H9 (cell line): ENCODE measurements around the gene ELF5. TPM values are rescaled to one million over a fixed set of nuclear protein-coding genes. Genes with fewer than 3 reads are reported as not detected.

Source experiments
- DNase-seq: peaks from one replicate; pipeline ENCODE4 v3.0.0-alpha.2; 2017
- H2AFZ ChIP-seq: one replicate; pipeline ENCODE4 v1.6.1; 2013; ENCODE audit warnings: mild to moderate bottlenecking, low read length, control low read depth, moderate library complexity
- H2AK5ac ChIP-seq: 2 replicates; pipeline ENCODE4 v1.6.1; 2013; ENCODE audit warnings: low read length, control low read depth, mixed read lengths; ENCODE audit not compliant: insufficient read length
- H2BK120ac ChIP-seq: one replicate; pipeline ENCODE4 v1.6.1; 2013; ENCODE audit warnings: low read depth, mild to moderate bottlenecking, low read length, control low read depth, inconsistent platforms; ENCODE audit not compliant: poor library complexity, severe bottlenecking
- H2BK12ac ChIP-seq: 2 replicates; pipeline ENCODE4 v1.6.1; 2013; ENCODE audit warnings: low read length, control low read depth, mixed read lengths, low read depth; ENCODE audit not compliant: insufficient read length
- H2BK15ac ChIP-seq: 2 replicates; pipeline ENCODE4 v1.6.1; 2013; ENCODE audit warnings: low read depth, low read length, control low read depth
- H2BK20ac ChIP-seq: one replicate; pipeline ENCODE4 v1.6.1; 2013; ENCODE audit warnings: low read depth, mild to moderate bottlenecking, low read length, control low read depth, inconsistent platforms; ENCODE audit not compliant: poor library complexity, severe bottlenecking
- H2BK5ac ChIP-seq: 2 replicates; pipeline ENCODE4 v1.6.1; 2013; ENCODE audit warnings: low read length, control low read depth, mixed read lengths; ENCODE audit not compliant: insufficient read length
- H3K14ac ChIP-seq: 2 replicates; pipeline ENCODE4 v1.6.1; 2013; ENCODE audit warnings: low read length, control low read depth; ENCODE audit not compliant: insufficient read depth
- H3K18ac ChIP-seq: 2 replicates; pipeline ENCODE4 v1.6.1; 2013; ENCODE audit warnings: low read depth, mild to moderate bottlenecking, mixed read lengths, low read length, control low read depth; ENCODE audit not compliant: insufficient read length
- H3K23ac ChIP-seq: 2 replicates; pipeline ENCODE4 v1.6.1; 2013; ENCODE audit warnings: low read length, control low read depth, mixed read lengths, low read depth; ENCODE audit not compliant: insufficient read length
- H3K23me2 ChIP-seq: 2 replicates; pipeline ENCODE4 v1.6.1; 2013; ENCODE audit warnings: low read depth, mild to moderate bottlenecking, mixed read lengths, low read length, control low read depth; ENCODE audit not compliant: insufficient read length, poor library complexity, severe bottlenecking
- H3K27ac ChIP-seq: 2 replicates; pipeline ENCODE4 v1.5.1; 2013; ENCODE audit warnings: low read length, control low read depth, mixed read lengths, low read depth; ENCODE audit not compliant: insufficient read length
- H3K27me3 ChIP-seq: 2 replicates; pipeline ENCODE4 v1.6.1; 2013; ENCODE audit warnings: low read length, control low read depth, inconsistent platforms; ENCODE audit not compliant: insufficient read depth
- H3K4ac ChIP-seq: 2 replicates; pipeline ENCODE4 v1.6.1; 2013; ENCODE audit warnings: low read depth, mild to moderate bottlenecking, control low read depth, inconsistent platforms, low read length, moderate library complexity
- H3K4me1 ChIP-seq: 2 replicates; pipeline ENCODE4 v1.6.1; 2013; ENCODE audit warnings: low read length, control low read depth, inconsistent platforms; ENCODE audit not compliant: insufficient read depth
- H3K4me2 ChIP-seq: 2 replicates; pipeline ENCODE4 v1.6.1; 2013; ENCODE audit warnings: low read length, control low read depth, mixed read lengths; ENCODE audit not compliant: insufficient read length, insufficient read depth
- H3K56ac ChIP-seq: 2 replicates; pipeline ENCODE4 v1.6.1; 2013; ENCODE audit warnings: low read depth, mild to moderate bottlenecking, mixed read lengths, low read length, control low read depth; ENCODE audit not compliant: insufficient read length
- H3K79me1 ChIP-seq: 2 replicates; pipeline ENCODE4 v1.6.1; 2013; ENCODE audit warnings: low read depth, mild to moderate bottlenecking, moderate library complexity, low read length, control low read depth, inconsistent platforms; ENCODE audit not compliant: insufficient read depth, poor library complexity, severe bottlenecking
- H3K79me2 ChIP-seq: 2 replicates; pipeline ENCODE4 v1.6.1; 2013; ENCODE audit warnings: low read length, control low read depth, inconsistent platforms; ENCODE audit not compliant: insufficient read depth
- H3K9ac ChIP-seq: 2 replicates; pipeline ENCODE4 v1.6.1; 2013; ENCODE audit warnings: low read length, control low read depth, mixed read lengths; ENCODE audit not compliant: insufficient read length; ENCODE audit errors: extremely low read depth
- H3K9me3 ChIP-seq: one replicate; pipeline ENCODE4 v1.6.1; 2013; ENCODE audit warnings: low read depth, low read length, inconsistent platforms; ENCODE audit not compliant: control insufficient read depth
- H3T11ph ChIP-seq: one replicate; pipeline ENCODE4 v1.6.1; 2013; ENCODE audit warnings: mild to moderate bottlenecking, low read length, control low read depth, inconsistent platforms
- H4K20me1 ChIP-seq: one replicate; pipeline ENCODE4 v1.6.1; 2013; ENCODE audit not compliant: control insufficient read depth, insufficient read length, insufficient read depth
- H4K5ac ChIP-seq: 2 replicates; pipeline ENCODE4 v1.6.1; 2013; ENCODE audit warnings: low read depth, mild to moderate bottlenecking, mixed read lengths, low read length, control low read depth; ENCODE audit not compliant: insufficient read length
- H4K8ac ChIP-seq: replicated peaks from 2 replicates; pipeline ENCODE4 v1.6.1; 2013; ENCODE audit warnings: low read length, control low read depth, mixed read lengths, low read depth; ENCODE audit not compliant: insufficient read length
- H4K91ac ChIP-seq: 2 replicates; pipeline ENCODE4 v1.6.1; 2013; ENCODE audit warnings: low read depth, mild to moderate bottlenecking, moderate library complexity, mixed read lengths, low read length, control low read depth; ENCODE audit not compliant: insufficient read length
- H3K27ac Mint-ChIP-seq, 3 experiments: 2 replicates in 2 of 3; 3 replicates in 1 of 3; pipeline ENCODE4 v1.8.0; 2020 to 2021; ENCODE audit warnings: mixed read lengths in 3 of 3, mild to moderate bottlenecking in 1 of 3, moderate library complexity in 1 of 3
- H3K27me3 Mint-ChIP-seq: 2 replicates; pipeline ENCODE4 v1.8.0; 2021; ENCODE audit warnings: low read depth, mild to moderate bottlenecking, moderate library complexity, mixed read lengths
- H3K36me3 Mint-ChIP-seq, 3 experiments: 2 replicates in 2 of 3; 3 replicates in 1 of 3; pipeline ENCODE4 v1.8.0; 2020 to 2021; ENCODE audit warnings: low read depth in 3 of 3, mixed read lengths in 3 of 3; ENCODE audit not compliant: insufficient read depth in 1 of 3
- H3K4me1 Mint-ChIP-seq, 2 experiments: 2 replicates each; pipeline ENCODE4 v1.8.0; 2020; ENCODE audit warnings: mixed read lengths in 2 of 2
- H3K4me3 Mint-ChIP-seq, 2 experiments: 2 replicates in 1 of 2; 3 replicates in 1 of 2; pipeline ENCODE4 v1.8.0; 2020 to 2021; ENCODE audit warnings: mild to moderate bottlenecking in 2 of 2, mixed read lengths in 2 of 2, moderate library complexity in 1 of 2
- H3K9me3 Mint-ChIP-seq, 2 experiments: 2 replicates in 1 of 2; 3 replicates in 1 of 2; pipeline ENCODE4 v1.8.0; 2020; ENCODE audit warnings: mild to moderate bottlenecking in 2 of 2, mixed read lengths in 2 of 2, moderate library complexity in 1 of 2
- WGBS: extraction: QIAGEN DNeasy Blood & Tissue Kit; methylation state at CpG from one replicate; pipeline ENCODE4 v1.1.7; 2013; ENCODE audit warnings: missing lambda C conversion rate, low lambda C conversion rate, mixed read lengths; ENCODE audit not compliant: insufficient read length; ENCODE audit errors: extremely low coverage; 5-methylcytosine and 5-hydroxymethylcytosine counted together
- total RNA-seq: library from RNA; stranded (reverse); gene quantifications from 2 replicates; pipeline ENCODE4 v1.2.1, GENCODE V29; 2021
- TF ChIP-seq, protein P1 (sequence below): fragments of 200-600 bp; sonication (generic); conservative IDR thresholded peaks from 3 replicates; pipeline ENCODE4 v1.8.0; 2021; ENCODE audit warnings: antibody characterized with exemption, mild to moderate bottlenecking

ELF5 gene
- total RNA-seq, 1 experiment from 2014 or later: not detected

DNA sequence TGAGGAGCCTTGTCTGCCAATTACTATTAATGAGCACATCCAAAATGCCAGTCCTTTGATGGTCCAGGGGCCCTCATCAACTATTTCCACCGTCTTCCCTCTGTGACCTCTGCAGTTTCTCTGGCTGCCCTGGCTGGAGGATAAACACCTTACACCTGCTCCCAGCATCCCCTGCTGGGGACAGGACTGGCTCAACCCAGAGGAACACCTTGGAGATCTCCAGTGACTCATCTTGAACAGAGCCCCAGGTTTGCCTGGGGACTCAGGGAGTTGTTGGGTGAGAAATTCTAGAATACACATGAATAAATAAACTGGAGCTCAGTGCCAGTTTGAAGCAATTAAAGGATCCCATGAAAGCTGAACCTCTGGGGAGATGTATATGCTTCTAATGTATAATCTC is 24.0 kb upstream of the ELF5 start:
- H3K4me1 Mint-ChIP-seq: no peaks in the 10 kb centered on the region; a peak in 1 of 4 replicates
- Histone ChIP-seq H3K56ac (no peak overlapping the region), H2BK15ac (no peak overlapping the region), H3K4me1 (no peaks in the 10 kb centered on the region), H3K27me3 (no peaks in the 10 kb centered on the region), H2BK5ac (no peak overlapping the region), H3K9me3 (no peaks in the 10 kb centered on the region), H4K5ac (no peak overlapping the region), H4K91ac (no peak overlapping the region), H3K4ac (no peak overlapping the region), H3K27ac (no peak overlapping the region), H3T11ph (no peak overlapping the region), H3K4me2 (no peak overlapping the region), H3K79me2 (no peaks in the 10 kb centered on the region), H4K8ac (no peak overlapping the region), H4K20me1 (no peaks in the 10 kb centered on the region), H3K23ac (no peak overlapping the region), H3K9ac (no peak overlapping the region), H2BK20ac (no peak overlapping the region), H3K79me1 (no peaks in the 10 kb centered on the region), H3K23me2 (no peaks in the 10 kb centered on the region), H3K18ac (no peak overlapping the region), H3K14ac (no peak overlapping the region), H2BK12ac (no peak overlapping the region), H2AK5ac (no peak overlapping the region), H2BK120ac (no peak overlapping the region), H2AFZ (no peak overlapping the region)
- peaks cover 14% of the 10 kb centered on the region for H3K27me3 Mint-ChIP-seq
- peaks cover 0 to 2% of the 10 kb centered on the region in 2 experiments; a peak in 3 of 5 replicates for H3K9me3 Mint-ChIP-seq
- TF ChIP-seq, protein P1, sequence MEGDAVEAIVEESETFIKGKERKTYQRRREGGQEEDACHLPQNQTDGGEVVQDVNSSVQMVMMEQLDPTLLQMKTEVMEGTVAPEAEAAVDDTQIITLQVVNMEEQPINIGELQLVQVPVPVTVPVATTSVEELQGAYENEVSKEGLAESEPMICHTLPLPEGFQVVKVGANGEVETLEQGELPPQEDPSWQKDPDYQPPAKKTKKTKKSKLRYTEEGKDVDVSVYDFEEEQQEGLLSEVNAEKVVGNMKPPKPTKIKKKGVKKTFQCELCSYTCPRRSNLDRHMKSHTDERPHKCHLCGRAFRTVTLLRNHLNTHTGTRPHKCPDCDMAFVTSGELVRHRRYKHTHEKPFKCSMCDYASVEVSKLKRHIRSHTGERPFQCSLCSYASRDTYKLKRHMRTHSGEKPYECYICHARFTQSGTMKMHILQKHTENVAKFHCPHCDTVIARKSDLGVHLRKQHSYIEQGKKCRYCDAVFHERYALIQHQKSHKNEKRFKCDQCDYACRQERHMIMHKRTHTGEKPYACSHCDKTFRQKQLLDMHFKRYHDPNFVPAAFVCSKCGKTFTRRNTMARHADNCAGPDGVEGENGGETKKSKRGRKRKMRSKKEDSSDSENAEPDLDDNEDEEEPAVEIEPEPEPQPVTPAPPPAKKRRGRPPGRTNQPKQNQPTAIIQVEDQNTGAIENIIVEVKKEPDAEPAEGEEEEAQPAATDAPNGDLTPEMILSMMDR: no peak
- no peak for DNase-seq
- H3K27ac Mint-ChIP-seq: no peak overlapping the region
- H3K4me3 Mint-ChIP-seq: no peak overlapping the region
- no CpG with 5 or more reads among the region's 1 CpG for WGBS
- peaks cover 0 to 2% (median 0%) of the 10 kb centered on the region in 3 experiments; a peak in 2 of 7 replicates for H3K36me3 Mint-ChIP-seq
